Esophagus muscularis mucosa (tissue), 4 donors: ENCODE results near the gene IFT88. TPM values are rescaled to one million over a fixed set of nuclear protein-coding genes. Genes with fewer than 3 reads are reported as not detected.

Source experiments
- DNase-seq: peaks from one replicate; pipeline ENCODE4 v3.0.0-alpha.2; 2017; ENCODE audit errors: extremely low spot score
- H3K27ac ChIP-seq, 4 donors: fragments of 200-600 bp; sonication (generic); replicated peaks in 1 of 4; 1 replicate in 3 of 4; 2 replicates in 1 of 4; pipeline ENCODE4 v1.5.1; 2016 to 2019; ENCODE audit warnings: mild to moderate bottlenecking in 1 of 4
- H3K27me3 ChIP-seq, 4 donors: fragments of 200-600 bp; sonication (generic); one replicate each; pipeline versions ENCODE4 v1.5.1 to v1.6.0; 2016 to 2019
- H3K36me3 ChIP-seq, 4 donors: fragments of 200-600 bp; sonication (generic); one replicate each; pipeline ENCODE4 v1.5.1; 2016 to 2019
- H3K4me1 ChIP-seq, 4 donors: fragments of 200-600 bp; sonication (generic); one replicate each; pipeline ENCODE4 v1.5.1; 2016 to 2019
- H3K4me3 ChIP-seq, 4 donors: fragments of 200-600 bp; sonication (generic); 1 replicate in 2 of 4; 2 replicates in 2 of 4; pipeline ENCODE4 v1.5.1; 2016 to 2019; ENCODE audit warnings: mild to moderate bottlenecking in 4 of 4, moderate library complexity in 1 of 4
- H3K9me3 ChIP-seq, 4 donors: fragments of 200-600 bp; sonication (generic); 1 replicate in 3 of 4; 2 replicates in 1 of 4; pipeline ENCODE4 v1.5.1; 2016 to 2019
- EP300 ChIP-seq: sonication (generic); formaldehyde crosslinking; IDR thresholded peaks from one replicate; pipeline ENCODE4 v1.6.1; 2017; ENCODE audit warnings: antibody characterized with exemption
- POLR2A ChIP-seq: fragments of 450-650 bp; IDR thresholded peaks from one replicate; pipeline ENCODE4 v1.6.1; 2017; ENCODE audit warnings: antibody characterized with exemption, moderate library complexity, mild to moderate bottlenecking, low read depth
- POLR2AphosphoS5 ChIP-seq, 2 donors: sonication (generic); formaldehyde crosslinking; IDR thresholded peaks; one replicate each; pipeline ENCODE4 v1.6.1; 2017; ENCODE audit warnings: antibody characterized with exemption in 2 of 2
- WGBS: methylation state at CpG from one replicate; pipeline ENCODE4 v1.1.5; 2018; 5-methylcytosine and 5-hydroxymethylcytosine counted together
- intact Hi-C: fragments of 100-400 bp; cut with DNase I; formaldehyde crosslinking; loops from one replicate; pipeline ENCODE4 v1.15.1; 2023
- total RNA-seq, 4 donors: library from RNA; depleted of rRNA; stranded (reverse); fragments of >200 nt; gene quantifications; one replicate each; pipeline versions ENCODE4 v1.1.0 to v1.2.1, GENCODE V29; 2016
- TF ChIP-seq, protein P1 (sequence below), 3 experiments: fragments of 200-600 bp in 2 of 3; fragments of 450-650 bp in 1 of 3; sonication (generic) in 2 of 3; IDR thresholded peaks; one replicate each; pipeline ENCODE4 v1.5.1; 2017 to 2019; ENCODE audit warnings: antibody characterized with exemption in 3 of 3, mild to moderate bottlenecking in 2 of 3, moderate library complexity in 1 of 3

Gene IFT88
- total RNA-seq, 4 donors from 2014 or later = 10.4 to 13.7 (median 11.5) TPM

DNA sequence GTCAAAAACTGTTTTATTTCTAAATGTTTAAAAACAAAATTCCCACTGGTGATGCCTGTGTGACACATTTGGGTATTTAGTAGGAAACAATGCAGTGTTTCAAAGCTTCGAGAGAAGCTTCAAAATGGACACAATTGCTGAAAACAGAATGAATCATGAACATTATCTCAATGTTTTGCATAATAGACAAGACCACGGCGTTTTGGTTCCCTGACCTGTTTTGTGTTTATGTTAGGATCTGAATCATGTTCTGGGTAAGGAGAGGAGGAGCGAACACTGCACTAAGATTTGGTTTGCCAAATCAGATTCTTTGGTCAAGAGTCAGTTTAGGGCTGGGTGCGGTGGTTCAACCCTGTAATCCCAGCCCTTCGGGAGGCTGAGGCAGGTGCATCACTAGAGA lies 42.2 kb downstream of the IFT88 start:
- Histone ChIP-seq H3K4me3 (no peak overlapping the region), H3K27ac (no peak overlapping the region), H3K9me3 (no peaks in the 10 kb centered on the region), H3K27me3 (no peaks in the 10 kb centered on the region), H3K36me3 (peaks cover 11 to 47% (median 35%) of the 10 kb centered on the region in 4 donors), H3K4me1 (no peaks in the 10 kb centered on the region)
- intact Hi-C loops = no loop called here
- TF ChIP-seq, protein P1, sequence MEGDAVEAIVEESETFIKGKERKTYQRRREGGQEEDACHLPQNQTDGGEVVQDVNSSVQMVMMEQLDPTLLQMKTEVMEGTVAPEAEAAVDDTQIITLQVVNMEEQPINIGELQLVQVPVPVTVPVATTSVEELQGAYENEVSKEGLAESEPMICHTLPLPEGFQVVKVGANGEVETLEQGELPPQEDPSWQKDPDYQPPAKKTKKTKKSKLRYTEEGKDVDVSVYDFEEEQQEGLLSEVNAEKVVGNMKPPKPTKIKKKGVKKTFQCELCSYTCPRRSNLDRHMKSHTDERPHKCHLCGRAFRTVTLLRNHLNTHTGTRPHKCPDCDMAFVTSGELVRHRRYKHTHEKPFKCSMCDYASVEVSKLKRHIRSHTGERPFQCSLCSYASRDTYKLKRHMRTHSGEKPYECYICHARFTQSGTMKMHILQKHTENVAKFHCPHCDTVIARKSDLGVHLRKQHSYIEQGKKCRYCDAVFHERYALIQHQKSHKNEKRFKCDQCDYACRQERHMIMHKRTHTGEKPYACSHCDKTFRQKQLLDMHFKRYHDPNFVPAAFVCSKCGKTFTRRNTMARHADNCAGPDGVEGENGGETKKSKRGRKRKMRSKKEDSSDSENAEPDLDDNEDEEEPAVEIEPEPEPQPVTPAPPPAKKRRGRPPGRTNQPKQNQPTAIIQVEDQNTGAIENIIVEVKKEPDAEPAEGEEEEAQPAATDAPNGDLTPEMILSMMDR (IDR thresholded peaks at IDR 0.05) = no peak
- TF ChIP-seq POLR2AphosphoS5 (IDR thresholded peaks at IDR 0.05) (no peak), POLR2A (no peak), EP300 (no peak)
- WGBS = 87% methylated on average over 6 of the region's 6 CpGs
- DNase-seq = no peak

DNA sequence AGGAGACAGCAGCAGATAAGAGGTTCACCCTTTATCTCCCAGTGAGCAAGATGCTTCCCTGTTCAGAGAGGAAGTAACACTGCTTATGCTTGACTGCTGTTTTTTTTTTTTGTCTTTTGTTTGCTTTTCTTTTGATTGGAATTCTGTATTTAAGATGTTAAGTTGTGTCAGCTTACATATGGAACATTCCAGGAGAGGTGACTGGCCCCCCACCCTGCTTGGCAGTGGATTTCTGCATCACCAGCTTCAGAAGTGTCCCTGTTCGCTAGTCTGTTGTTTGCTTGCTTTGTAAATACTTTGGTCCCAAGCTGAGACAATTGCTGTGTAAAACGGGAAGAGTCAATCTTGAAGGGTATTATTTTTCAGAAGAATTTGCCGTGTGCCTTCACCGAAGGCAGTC lies 43.0 kb downstream of the IFT88 start:
- Histone ChIP-seq H3K27ac (no peak overlapping the region), H3K4me1 (no peaks in the 10 kb centered on the region), H3K9me3 (no peaks in the 10 kb centered on the region), H3K36me3 (peaks cover 11 to 40% (median 32%) of the 10 kb centered on the region in 4 donors), H3K4me3 (no peak overlapping the region), H3K27me3 (no peaks in the 10 kb centered on the region)
- no peak for DNase-seq
- WGBS = 90% methylated on average over 4 of the region's 4 CpGs
- intact Hi-C loops = no loop called here
- TF ChIP-seq, protein P1 (IDR thresholded peaks at IDR 0.05) = no peak
- TF ChIP-seq POLR2AphosphoS5 (IDR thresholded peaks at IDR 0.05) (no peak), POLR2A (no peak), EP300 (no peak)

DNA sequence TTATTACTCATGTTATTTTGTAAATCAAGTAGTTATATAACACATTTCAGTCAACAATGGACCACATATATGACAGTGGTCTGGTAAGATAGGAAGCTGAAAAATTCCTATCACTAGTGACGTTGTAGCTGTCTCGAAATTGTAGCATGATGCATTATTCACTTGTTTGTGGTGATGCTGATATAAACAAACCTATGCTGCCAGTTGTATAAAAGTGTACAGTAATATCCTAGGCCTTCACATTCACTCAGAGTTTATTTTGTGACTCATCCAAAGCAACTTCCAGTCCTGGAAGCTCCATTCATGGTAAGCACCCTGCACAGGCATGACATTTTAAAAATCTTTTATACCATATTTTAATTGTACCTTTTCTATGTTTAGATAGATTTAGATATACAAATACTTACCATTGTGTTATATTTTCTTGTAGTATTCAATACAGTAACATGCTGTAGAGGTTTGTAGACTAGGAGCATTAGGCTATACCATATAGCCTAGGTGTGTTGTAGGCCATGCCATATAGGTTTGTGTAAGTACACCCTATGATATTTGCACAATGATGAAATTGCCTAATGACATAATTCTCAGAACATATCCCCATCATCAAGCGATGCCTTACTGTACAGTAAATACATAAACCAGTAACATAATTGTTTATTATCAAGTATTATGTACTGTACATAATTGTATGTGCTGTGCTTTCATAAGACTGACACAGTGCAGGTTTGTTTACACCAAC lies 49.3 kb downstream of the IFT88 start:
- intact Hi-C loops = no loop called here
- peaks cover 0 to 42% (median 0%) of the 10 kb centered on the region in 4 donors for H3K36me3 ChIP-seq
- no peaks in the 10 kb centered on the region for H3K4me1 ChIP-seq
- no peak overlapping the region for H3K4me3 ChIP-seq
- DNase-seq = no peak
- WGBS = 89% methylated on average over 3 of the region's 3 CpGs
- TF ChIP-seq EP300 = no peak
- TF ChIP-seq POLR2A = no peak
- TF ChIP-seq, protein P1 (IDR thresholded peaks at IDR 0.05) = no peak
- TF ChIP-seq POLR2AphosphoS5 (IDR thresholded peaks at IDR 0.05) = no peak
- H3K27ac ChIP-seq = no peak overlapping the region
- no peaks in the 10 kb centered on the region for H3K9me3 ChIP-seq
- H3K27me3 ChIP-seq = no peaks in the 10 kb centered on the region

DNA sequence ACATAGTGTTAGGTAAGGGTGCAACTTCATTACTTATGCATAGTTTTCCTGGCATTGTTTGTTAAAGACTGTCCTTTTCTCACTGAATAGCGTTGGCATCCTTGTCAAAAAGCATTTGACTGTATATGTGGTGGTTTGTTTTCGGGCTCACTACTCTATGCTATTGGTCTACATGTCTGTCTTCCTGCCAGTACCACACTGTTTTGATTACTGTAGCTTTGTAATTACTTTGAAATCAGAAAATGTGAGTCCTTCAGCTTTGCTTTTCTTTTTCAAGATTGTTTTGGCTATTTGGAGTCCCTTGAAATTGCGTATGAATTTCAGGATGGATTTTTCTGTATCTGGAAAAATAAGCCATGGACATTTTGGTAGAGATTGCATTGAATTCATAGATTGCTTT lies 56.0 kb downstream of the IFT88 start:
- Histone ChIP-seq H3K9me3 (peaks cover 0 to 10% (median 5%) of the 10 kb centered on the region in 4 donors), H3K36me3 (peaks cover 0 to 48% (median 18%) of the 10 kb centered on the region in 4 donors), H3K4me3 (no peak overlapping the region), H3K4me1 (no peaks in the 10 kb centered on the region), H3K27ac (no peak overlapping the region), H3K27me3 (no peaks in the 10 kb centered on the region)
- DNase-seq = no peak
- intact Hi-C loops = no loop called here
- TF ChIP-seq, protein P1 (IDR thresholded peaks at IDR 0.05) = no peak
- TF ChIP-seq EP300 (no peak), POLR2A (no peak), POLR2AphosphoS5 (IDR thresholded peaks at IDR 0.05) (no peak)
- WGBS = 95% methylated on average over 3 of the region's 3 CpGs
